A549 treated with Mapracorat at 1 μM for 4 hours (cell line): ENCODE results near the gene SCG3. TPM values are rescaled to one million over a fixed set of nuclear protein-coding genes. Genes with fewer than 3 reads are reported as not detected.

ENCODE experiments used
- total RNA-seq: library from RNA; stranded (reverse); fragments of 200-300 nt; extraction: Qiagen RNA extraction; gene quantifications from 5 replicates; pipeline ENCODE4 v1.2.3, GENCODE V29; 2022

The SCG3 gene
- total RNA-seq: 0.06 to 0.08 TPM (median 0.07 TPM) in 4 of 5 replicates, not detected in the other

GRCh38 chr15:51681303-51681963 lies at the start of gene SCG3:
SCG3 (plus strand) TSS chr15:51681503; CDS start chr15:51681756, 253 bp downstream.

GRCh38 chr15:51737522-51738305 lies 56.4 kb downstream of the SCG3 start, which contains the start of gene LYSMD2:
LYSMD2 (minus strand) TSS chr15:51737655; CDS start chr15:51737622, 33 bp downstream.

GRCh38 chr15:51750792-51751696 lies 69.7 kb downstream of the SCG3 start, which contains the start of gene TMOD2:
TMOD2 (plus strand) TSS chr15:51751597; CDS start chr15:51766442, 14,845 bp downstream.

Other genes with a start within 250 kb of the SCG3 start
- 15.0 to 20.4 TPM (median 16.9 TPM) in 5 replicates for gene DMXL2, start 58.7 kb upstream of the SCG3 start, total RNA-seq
- 20.6 to 26.1 TPM (median 23.3 TPM) in 5 replicates for gene LYSMD2, start 56.2 kb downstream of the SCG3 start, total RNA-seq
- gene TMOD2, start 70.1 kb downstream of the SCG3 start, total RNA-seq: 1.1 to 2.7 TPM (median 2.0 TPM) in 5 replicates
- 44.1 to 63.3 TPM (median 57.3 TPM) in 5 replicates for gene TMOD3, start 148.2 kb downstream of the SCG3 start, total RNA-seq